LHCN-M2 (cell line): ENCODE results near the gene GPR37L1. TPM values are rescaled to one million over a fixed set of nuclear protein-coding genes. Genes with fewer than 3 reads are reported as not detected.
"Not testable (repeated sequence)": the region's sequence is repeated elsewhere in the genome, so short reads cannot be mapped to it uniquely, and the experiment has no call there.

Source experiments
- DNase-seq: peaks from one replicate; pipeline ENCODE4 v3.0.0-alpha.2; 2012; ENCODE audit warnings: low read depth
- total RNA-seq: library from RNA; depleted of rRNA; stranded (reverse); fragments of >200 nt; gene quantifications from 2 replicates; pipeline ENCODE4 v1.2.3, GENCODE V29; 2014

The GPR37L1 gene
- total RNA-seq, 1 experiment from 2014 or later = 0.06 TPM

GRCh38 chr1:202107801-202108731, 14.7 kb upstream of the GPR37L1 start:
- DNase-seq = no peak

- no peak for DNase-seq
Measured at GRCh38 chr1:202110977-202111376, 11.7 kb upstream of the GPR37L1 start.

- DNase-seq = not testable (repeated sequence)
Measured at GRCh38 chr1:202111589-202111988, 11.1 kb upstream of the GPR37L1 start.

- peak; percentile 13 for DNase-seq
Measured at GRCh38 chr1:202112859-202113689, 9.6 kb upstream of the GPR37L1 start.

- no peak for DNase-seq
Measured at GRCh38 chr1:202113690-202114300, 8.9 kb upstream of the GPR37L1 start.

- DNase-seq = no peak
Measured at GRCh38 chr1:202116287-202116686, 6.4 kb upstream of the GPR37L1 start.

- DNase-seq = no peak
Measured at GRCh38 chr1:202117898-202118371, 4.8 kb upstream of the GPR37L1 start.

GRCh38 chr1:202121006-202121405, 1.7 kb upstream of the GPR37L1 start:
- no peak for DNase-seq

GRCh38 chr1:202123336-202123813, 658 bp downstream of the GPR37L1 start:
- DNase-seq = no peak

- no peak for DNase-seq
Measured at GRCh38 chr1:202124142-202124541, 1.4 kb downstream of the GPR37L1 start.

- no peak for DNase-seq
Measured at GRCh38 chr1:202125611-202126010, 2.9 kb downstream of the GPR37L1 start.

- no peak for DNase-seq
Measured at GRCh38 chr1:202126426-202126825, 3.7 kb downstream of the GPR37L1 start.

- DNase-seq = no peak
Measured at GRCh38 chr1:202127061-202127460, 4.3 kb downstream of the GPR37L1 start.

- no peak for DNase-seq
Measured at GRCh38 chr1:202127836-202128622, 5.3 kb downstream of the GPR37L1 start.

- no peak for DNase-seq
Measured at GRCh38 chr1:202129453-202130296, 7.0 kb downstream of the GPR37L1 start.

GRCh38 chr1:202130297-202130721, 7.6 kb downstream of the GPR37L1 start:
- DNase-seq = no peak

GRCh38 chr1:202130816-202131522, 8.3 kb downstream of the GPR37L1 start:
- DNase-seq = no peak

GRCh38 chr1:202131956-202132821, 9.5 kb downstream of the GPR37L1 start:
- no peak for DNase-seq
